Gastrocnemius medialis (tissue), 4 donors: ENCODE measurements around the gene SRSF2. TPM values are rescaled to one million over a fixed set of nuclear protein-coding genes. Genes with fewer than 3 reads are reported as not detected.
A peak's percentile ranks its signal among the peaks of the same experiment; 100 is the strongest.
"Not testable (repeated sequence)": the region's sequence is repeated elsewhere in the genome, so short reads cannot be mapped to it uniquely, and the experiment has no call there.

Experiments used
- ATAC-seq, 2 donors: fragments of 150-250 bp; one replicate each; pipeline ENCODE4 v1.9.1; 2016
- DNase-seq, 2 donors: peaks; one replicate each; pipeline ENCODE4 v3.0.0-alpha.2; 2019
- H3K27ac ChIP-seq, 4 donors: fragments of 200-600 bp; sonication (generic); 1 replicate in 1 of 4; 2 replicates in 3 of 4; pipeline ENCODE4 v1.5.1; 2016 to 2018; ENCODE audit warnings: mild to moderate bottlenecking in 2 of 4, moderate library complexity in 1 of 4
- H3K27me3 ChIP-seq, 3 donors: fragments of 200-600 bp; sonication (generic) in 2 of 3; 1 replicate in 1 of 3; 2 replicates in 2 of 3; pipeline versions ENCODE4 v1.5.1 to v1.6.0; 2016 to 2019; ENCODE audit warnings: mild to moderate bottlenecking in 1 of 3, moderate library complexity in 1 of 3
- H3K36me3 ChIP-seq, 2 donors: fragments of 200-600 bp; sonication (generic) in 1 of 2; one replicate each; pipeline ENCODE4 v1.5.1; 2017 to 2018
- H3K4me1 ChIP-seq, 2 donors: fragments of 200-600 bp; sonication (generic) in 1 of 2; one replicate each; pipeline ENCODE4 v1.5.1; 2016 to 2017; ENCODE audit warnings: mild to moderate bottlenecking in 2 of 2
- H3K4me3 ChIP-seq, 4 donors: fragments of 200-600 bp; sonication (generic) in 3 of 4; 1 replicate in 1 of 4; 2 replicates in 3 of 4; pipeline ENCODE4 v1.5.1; 2016 to 2019; ENCODE audit warnings: mild to moderate bottlenecking in 2 of 4
- H3K9me3 ChIP-seq, 3 donors: fragments of 200-600 bp; sonication (generic) in 2 of 3; 1 replicate in 1 of 3; 2 replicates in 2 of 3; pipeline ENCODE4 v1.5.1; 2016 to 2019
- POLR2A ChIP-seq, 2 donors: fragments of 450-650 bp; IDR thresholded peaks; one replicate each; pipeline ENCODE4 v1.6.1; 2017; ENCODE audit warnings: antibody characterized with exemption in 2 of 2, mild to moderate bottlenecking in 2 of 2, moderate library complexity in 2 of 2
- in situ Hi-C, 4 donors: fragments of 200-750 bp; cut with MboI; loops; one replicate each; pipeline versions ENCODE4 v1.15.0 to v1.8.0; 2017; ENCODE audit warnings: low sequenced_read_pairs in 4 of 4
- intact Hi-C: fragments of 100-400 bp; cut with DNase I; formaldehyde crosslinking; loops from one replicate; pipeline ENCODE4 v1.15.1; 2023; ENCODE audit warnings: low total_unique reads
- total RNA-seq, 4 donors: library from RNA; depleted of rRNA; stranded (reverse); fragments of >200 nt; gene quantifications; one replicate each; pipeline versions ENCODE4 v1.1.0 to v1.2.3, GENCODE V29; 2016
- TF ChIP-seq, protein P1 (sequence below), 5 experiments: fragments of 450-650 bp in 3 of 5; fragments of 200-600 bp in 2 of 5; sonication (generic) in 2 of 5; IDR thresholded peaks in 4 of 5; conservative IDR thresholded peaks in 1 of 5; 1 replicate in 4 of 5; 2 replicates in 1 of 5; pipeline ENCODE4 v1.5.1; 2016 to 2019; ENCODE audit warnings: antibody characterized with exemption in 5 of 5, mild to moderate bottlenecking in 3 of 5, moderate library complexity in 3 of 5

The SRSF2 gene
- total RNA-seq, 4 donors from 2014 or later, result 75.0 to 148 (median 90.4) TPM

- H3K4me3 ChIP-seq, result no peak overlapping the region
- H3K36me3 ChIP-seq, result peaks cover 0 to 46% of the 10 kb centered on the region in 2 donors
- no peaks in the 10 kb centered on the region for H3K9me3 ChIP-seq
- no peak for TF ChIP-seq POLR2A (IDR thresholded peaks at IDR 0.05)
- TF ChIP-seq, protein P1, sequence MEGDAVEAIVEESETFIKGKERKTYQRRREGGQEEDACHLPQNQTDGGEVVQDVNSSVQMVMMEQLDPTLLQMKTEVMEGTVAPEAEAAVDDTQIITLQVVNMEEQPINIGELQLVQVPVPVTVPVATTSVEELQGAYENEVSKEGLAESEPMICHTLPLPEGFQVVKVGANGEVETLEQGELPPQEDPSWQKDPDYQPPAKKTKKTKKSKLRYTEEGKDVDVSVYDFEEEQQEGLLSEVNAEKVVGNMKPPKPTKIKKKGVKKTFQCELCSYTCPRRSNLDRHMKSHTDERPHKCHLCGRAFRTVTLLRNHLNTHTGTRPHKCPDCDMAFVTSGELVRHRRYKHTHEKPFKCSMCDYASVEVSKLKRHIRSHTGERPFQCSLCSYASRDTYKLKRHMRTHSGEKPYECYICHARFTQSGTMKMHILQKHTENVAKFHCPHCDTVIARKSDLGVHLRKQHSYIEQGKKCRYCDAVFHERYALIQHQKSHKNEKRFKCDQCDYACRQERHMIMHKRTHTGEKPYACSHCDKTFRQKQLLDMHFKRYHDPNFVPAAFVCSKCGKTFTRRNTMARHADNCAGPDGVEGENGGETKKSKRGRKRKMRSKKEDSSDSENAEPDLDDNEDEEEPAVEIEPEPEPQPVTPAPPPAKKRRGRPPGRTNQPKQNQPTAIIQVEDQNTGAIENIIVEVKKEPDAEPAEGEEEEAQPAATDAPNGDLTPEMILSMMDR (IDR thresholded peaks at IDR 0.05 in 4 of 5, conservative IDR thresholded peaks at IDR 0.05 in 1 of 5), result no peak
- in situ Hi-C loops (no loop called here), intact Hi-C loops (no loop called here)
- no peaks in the 10 kb centered on the region for H3K27me3 ChIP-seq
- DNase-seq (no peak), ATAC-seq (no peak)
- H3K4me1 ChIP-seq, result peaks cover 10 to 14% of the 10 kb centered on the region in 2 donors
- peak overlapping the region; percentile 70 to 81 (median 81) for H3K27ac ChIP-seq
Observed at GRCh38 chr17:76748657-76749056, 11.5 kb upstream of the SRSF2 start.

DNA sequence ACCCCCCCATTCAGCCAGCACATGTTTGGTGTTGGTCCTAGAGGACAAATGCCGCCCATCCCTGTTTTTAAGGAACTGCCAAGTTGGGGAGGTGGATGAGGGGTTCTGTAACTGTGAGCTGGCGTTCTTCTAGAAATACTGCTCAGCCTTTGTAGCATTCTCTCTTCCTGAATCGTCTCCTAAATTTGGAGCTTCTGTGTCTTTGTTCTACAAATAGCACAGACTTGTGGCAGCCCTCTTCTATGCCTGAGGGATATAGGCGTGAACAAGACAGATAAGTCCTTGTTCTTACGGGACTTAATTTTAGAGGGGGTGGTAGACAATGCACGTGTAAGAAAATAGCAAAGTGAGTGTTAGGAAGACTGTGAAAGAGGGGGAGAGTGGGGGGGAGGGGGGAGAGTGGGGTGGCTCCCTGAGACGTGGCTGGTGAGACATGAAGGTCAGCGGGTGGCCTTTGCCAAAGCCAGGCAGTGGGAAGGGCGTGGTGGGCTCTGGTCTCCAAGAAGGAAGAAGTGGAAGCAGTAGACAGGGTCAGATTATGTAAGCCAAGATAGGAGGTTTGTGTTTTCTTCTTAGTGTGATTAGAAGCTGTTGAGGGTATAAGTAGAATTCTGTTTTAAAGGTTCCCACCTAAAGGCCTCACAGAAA, 10.7 kb upstream of the SRSF2 start:
- peak overlapping the region; percentile 70 to 81 (median 81) for H3K27ac ChIP-seq
- peaks cover 0 to 46% of the 10 kb centered on the region in 2 donors for H3K36me3 ChIP-seq
- ATAC-seq (peak; percentile 78 to 88), DNase-seq (peak; percentile 34 to 35)
- no peaks in the 10 kb centered on the region for H3K27me3 ChIP-seq
- H3K4me3 ChIP-seq, result no peak overlapping the region
- in situ Hi-C loops, result no loop called here
- H3K4me1 ChIP-seq, result peaks cover 17 to 19% of the 10 kb centered on the region in 2 donors
- intact Hi-C loops, result no loop called here
- H3K9me3 ChIP-seq, result no peaks in the 10 kb centered on the region
- no peak for TF ChIP-seq POLR2A (IDR thresholded peaks at IDR 0.05)
- TF ChIP-seq, protein P1 (IDR thresholded peaks at IDR 0.05 in 4 of 5, conservative IDR thresholded peaks at IDR 0.05 in 1 of 5), result no peak

GRCh38 chr17:76745785-76746184, 8.7 kb upstream of the SRSF2 start:
- intact Hi-C loops, H3K9me3 ChIP-seq, DNase-seq, ATAC-seq, in situ Hi-C loops, H3K4me3 ChIP-seq, H3K27me3 ChIP-seq: not testable (repeated sequence)
- Histone ChIP-seq H3K4me1 (peaks cover 33 to 39% of the 10 kb centered on the region in 2 donors), H3K36me3 (peaks cover 0 to 38% of the 10 kb centered on the region in 2 donors), H3K27ac (peak overlapping the region in 2 of 4 donors; percentile 81)

DNA sequence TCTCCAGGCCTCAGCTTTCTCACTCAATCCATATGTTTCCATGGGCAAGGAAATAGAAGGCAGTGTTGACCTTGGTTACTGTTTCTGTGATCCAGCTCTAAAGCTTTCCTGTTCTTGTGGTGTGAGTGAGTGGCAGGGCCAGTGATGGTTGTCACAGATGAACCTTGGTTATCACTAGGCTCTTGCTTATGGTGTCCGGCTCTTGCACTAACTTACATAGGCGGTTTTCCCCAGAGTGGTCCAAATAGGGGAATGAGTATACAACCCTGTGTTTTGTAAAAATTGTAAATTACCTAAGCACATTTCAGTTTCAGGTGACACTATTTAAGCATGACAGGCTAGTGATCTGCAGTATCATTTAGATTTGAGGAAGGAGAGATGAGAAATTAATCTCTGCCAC, 7.6 kb upstream of the SRSF2 start:
- peaks cover 34 to 49% of the 10 kb centered on the region in 2 donors for H3K4me1 ChIP-seq
- no peak for ATAC-seq

GRCh38 chr17:76742958-76743357, 5.8 kb upstream of the SRSF2 start:
- peak overlapping the region; percentile 96 to 99 (median 99) for H3K27ac ChIP-seq
- H3K4me1 ChIP-seq, result peaks cover 47 to 59% of the 10 kb centered on the region in 2 donors
- peaks cover 0 to 38% of the 10 kb centered on the region in 2 donors for H3K36me3 ChIP-seq
- TF ChIP-seq, protein P1 (IDR thresholded peaks at IDR 0.05 in 4 of 5, conservative IDR thresholded peaks at IDR 0.05 in 1 of 5), result no peak
- no peak for TF ChIP-seq POLR2A (IDR thresholded peaks at IDR 0.05)
- intact Hi-C loops, result no loop called here
- H3K4me3 ChIP-seq, result no peak overlapping the region
- in situ Hi-C loops, result no loop called here
- ATAC-seq, result peak; percentile 52 to 64
- no peaks in the 10 kb centered on the region for H3K27me3 ChIP-seq
- no peak for DNase-seq
- H3K9me3 ChIP-seq, result no peaks in the 10 kb centered on the region

More for the DNA sequence above, 7.6 kb upstream of the SRSF2 start:
- peaks cover 0 to 38% of the 10 kb centered on the region in 2 donors for H3K36me3 ChIP-seq
- peak overlapping the region in 3 of 4 donors; percentile 96 to 99 (median 99) for H3K27ac ChIP-seq
- H3K4me3 ChIP-seq, result no peak overlapping the region
- H3K9me3 ChIP-seq, result no peaks in the 10 kb centered on the region
- no peak for DNase-seq
- no peaks in the 10 kb centered on the region for H3K27me3 ChIP-seq
- intact Hi-C loops (no loop called here), in situ Hi-C loops (no loop called here)
- TF ChIP-seq, protein P1 (IDR thresholded peaks at IDR 0.05 in 4 of 5, conservative IDR thresholded peaks at IDR 0.05 in 1 of 5), result no peak
